CD4-positive, alpha-beta T cell treated with Interleukin-12 subunit alpha and Interleukin-12 subunit beta, for 1 hour (primary cell): ENCODE results near the gene DDX23.

Experiments used
- DNase-seq: peaks from one replicate; pipeline ENCODE4 v3.0.0-alpha.2; 2020

DDX23 gene

DNA sequence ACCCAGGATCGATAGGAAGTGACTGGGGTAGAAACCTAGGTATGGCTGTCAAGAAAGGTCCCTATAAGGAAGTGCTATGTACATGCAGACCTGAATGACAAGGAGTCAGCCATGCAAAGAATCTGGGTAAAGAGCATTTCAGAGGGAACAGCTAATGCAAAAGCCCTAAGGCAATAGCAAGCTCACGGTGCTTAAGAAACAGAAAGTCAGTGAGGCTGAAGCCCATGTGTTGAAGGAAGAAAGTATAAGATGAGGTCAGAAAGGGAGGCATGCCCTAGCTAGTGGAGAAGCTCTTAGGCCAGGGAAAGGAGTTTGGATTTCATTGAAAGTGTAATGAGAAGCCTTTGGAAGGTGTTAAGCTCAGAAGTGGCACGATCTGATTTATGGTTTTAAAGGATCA is 57.1 kb downstream of the DDX23 start:
- DNase-seq = no peak

DNA sequence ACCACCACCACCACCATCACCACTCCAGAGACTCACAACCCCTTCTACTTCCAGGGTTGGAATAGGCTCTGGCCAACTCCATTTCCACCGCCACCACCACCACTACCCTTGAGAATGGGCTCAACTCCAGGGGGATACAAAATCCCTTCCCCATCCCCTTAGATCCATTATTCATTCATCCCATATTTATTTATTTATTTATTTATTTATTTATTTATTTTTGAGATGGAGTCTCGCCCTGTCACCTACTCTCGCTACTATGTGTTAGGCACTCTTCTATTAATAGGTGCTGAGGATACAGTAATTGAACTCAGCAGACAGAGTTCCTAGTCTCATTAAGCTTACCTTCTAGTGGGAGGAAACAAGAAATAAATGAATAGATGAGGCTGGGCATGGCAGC is 58.3 kb downstream of the DDX23 start:
- DNase-seq = no peak

GRCh38 chr12:48789858-48790326 is 62.1 kb downstream of the DDX23 start:
- DNase-seq = no peak

- peak; percentile 5 for DNase-seq
Measured at GRCh38 chr12:48788854-48789775, 62.8 kb downstream of the DDX23 start, which contains the start of gene ADCY6. ADCY6 (minus strand) TSS chr12:48789089; CDS start chr12:48783434, 5,655 bp downstream.

GRCh38 chr12:48788524-48788853 is 63.5 kb downstream of the DDX23 start:
- DNase-seq = no peak

GRCh38 chr12:48787791-48788523 is 64.0 kb downstream of the DDX23 start:
- no peak for DNase-seq

- DNase-seq = no peak
Measured at GRCh38 chr12:48786591-48787544, 65.1 kb downstream of the DDX23 start.

DNA sequence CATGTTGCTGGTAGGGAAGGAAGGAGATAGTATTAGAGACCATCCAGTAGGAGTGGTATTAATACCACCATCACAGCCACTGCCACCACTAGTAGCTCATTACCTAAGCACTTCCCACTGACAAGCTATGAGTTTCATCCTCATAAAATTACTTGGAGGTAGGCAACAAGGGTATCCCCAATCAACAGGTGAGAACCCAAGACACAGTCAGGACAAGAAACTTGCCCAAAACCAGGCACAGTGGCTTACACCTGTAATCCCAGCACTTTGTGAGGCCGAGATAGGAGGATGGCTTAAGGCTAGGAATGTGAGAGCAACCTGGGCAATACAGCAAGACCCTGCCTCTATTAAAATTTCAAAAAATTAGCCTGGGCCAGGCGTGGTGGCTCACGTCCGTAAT is 68.5 kb downstream of the DDX23 start:
- no peak for DNase-seq

- no peak for DNase-seq
Measured at GRCh38 chr12:48782457-48783395, 69.2 kb downstream of the DDX23 start.

GRCh38 chr12:48781750-48782456 is 70.1 kb downstream of the DDX23 start:
- DNase-seq = no peak

DNA sequence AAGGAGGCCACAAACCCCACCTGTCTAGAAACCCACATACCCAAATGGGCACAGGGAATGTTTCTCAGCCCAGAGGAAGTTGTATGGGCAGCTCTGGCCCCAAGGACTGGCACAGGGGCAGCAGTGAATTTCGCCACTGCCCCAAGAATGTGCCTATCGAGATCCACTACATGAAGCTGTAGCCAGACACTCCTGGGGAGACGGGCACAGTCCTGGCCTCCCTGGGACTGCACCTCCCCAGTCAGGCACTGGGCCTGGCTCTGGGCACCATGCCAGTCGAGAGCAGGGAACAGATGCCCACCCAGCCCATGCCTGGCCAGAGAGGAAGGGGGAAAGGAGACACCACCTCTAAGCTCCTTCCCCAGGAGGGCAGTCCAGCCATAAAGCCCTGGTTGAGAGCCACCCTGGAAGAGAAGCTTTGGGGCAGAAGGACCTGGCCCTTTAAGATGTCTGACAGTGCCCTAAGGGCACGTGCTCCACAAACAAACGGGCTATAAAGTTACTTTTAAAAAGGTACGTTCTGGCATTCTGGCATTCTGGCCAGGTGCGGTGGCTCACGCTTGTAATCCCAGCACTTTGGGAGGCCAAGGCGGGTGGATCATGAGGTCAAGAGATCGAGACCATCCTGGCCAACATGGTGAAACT is 71.5 kb downstream of the DDX23 start:
- DNase-seq = no peak

DNA sequence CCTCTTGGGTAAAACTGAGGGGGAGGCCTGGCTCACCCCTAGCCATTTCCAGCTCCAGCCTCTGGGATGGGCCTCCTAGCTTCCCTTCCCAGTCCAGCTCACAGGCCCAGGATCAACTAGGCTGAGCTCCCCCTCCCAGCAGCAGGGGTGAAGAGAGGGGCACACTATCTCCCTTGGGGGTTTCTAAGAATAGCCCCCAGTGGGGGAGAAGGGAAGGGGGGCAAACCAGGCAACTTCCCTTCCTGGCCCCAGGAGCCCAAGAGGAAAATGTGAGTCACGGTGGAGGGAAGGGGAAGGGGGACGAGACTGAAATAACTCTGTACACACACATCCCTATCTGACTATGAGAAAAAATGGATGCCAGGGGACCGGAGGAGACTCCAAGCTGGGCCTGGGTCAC is 72.1 kb downstream of the DDX23 start:
- DNase-seq = no peak
